Neural progenitor cell (in vitro differentiated cells): ENCODE results near the gene NAGS. TPM values are rescaled to one million over a fixed set of nuclear protein-coding genes. Genes with fewer than 3 reads are reported as not detected.

Experiments
- DNase-seq: peaks from one replicate; pipeline ENCODE4 v3.0.0-alpha.2; 2016; ENCODE audit warnings: low spot score
- H2AFZ ChIP-seq: fragments of 200-600 bp; sonication (generic); replicated peaks from 2 replicates; pipeline ENCODE4 v1.6.1; 2016; ENCODE audit warnings: antibody characterized with exemption
- H3F3A ChIP-seq: fragments of 200-600 bp; sonication (generic); 2 replicates; pipeline ENCODE4 v1.6.1; 2016; ENCODE audit warnings: antibody characterized with exemption, low read depth
- H3K27ac ChIP-seq: fragments of 200-600 bp; sonication (generic); 2 replicates; pipeline ENCODE4 v1.5.1; 2016; ENCODE audit warnings: mild to moderate bottlenecking
- H3K27me3 ChIP-seq: fragments of 200-600 bp; sonication (generic); 2 replicates; pipeline ENCODE4 v1.6.1; 2016; ENCODE audit warnings: mild to moderate bottlenecking, moderate library complexity
- H3K36me3 ChIP-seq: fragments of 200-600 bp; sonication (generic); 2 replicates; pipeline ENCODE4 v1.5.1; 2016
- H3K4me1 ChIP-seq: fragments of 200-600 bp; sonication (generic); 2 replicates; pipeline ENCODE4 v1.6.1; 2016; ENCODE audit warnings: mixed run types
- H3K4me2 ChIP-seq: fragments of 200-600 bp; sonication (generic); 2 replicates; pipeline ENCODE4 v1.6.1; 2016
- H3K4me3 ChIP-seq: fragments of 200-600 bp; sonication (generic); 2 replicates; pipeline ENCODE4 v1.5.1; 2016
- H3K79me2 ChIP-seq: fragments of 200-600 bp; sonication (generic); 2 replicates; pipeline ENCODE4 v1.6.1; 2016; ENCODE audit warnings: low read depth
- H3K9ac ChIP-seq: fragments of 200-600 bp; sonication (generic); 2 replicates; pipeline ENCODE4 v1.6.1; 2016
- H3K9me3 ChIP-seq: fragments of 200-600 bp; sonication (generic); 2 replicates; pipeline ENCODE4 v1.5.1; 2016; ENCODE audit warnings: low read depth
- H4K20me1 ChIP-seq: fragments of 200-600 bp; sonication (generic); 2 replicates; pipeline ENCODE4 v1.6.1; 2016; ENCODE audit warnings: low read depth
- H3K27ac Mint-ChIP-seq: 3 replicates; pipeline ENCODE4 v1.8.0; 2021; ENCODE audit warnings: mixed read lengths
- H3K27me3 Mint-ChIP-seq: 2 replicates; pipeline ENCODE4 v1.8.0; 2022; ENCODE audit warnings: low read depth, mild to moderate bottlenecking, inconsistent platforms, moderate library complexity, mixed read lengths; ENCODE audit not compliant: insufficient read depth
- H3K36me3 Mint-ChIP-seq: 3 replicates; pipeline ENCODE4 v1.8.0; 2021; ENCODE audit warnings: mixed read lengths
- H3K4me1 Mint-ChIP-seq: 3 replicates; pipeline ENCODE4 v1.8.0; 2021; ENCODE audit warnings: mixed read lengths
- H3K4me3 Mint-ChIP-seq: 3 replicates; pipeline ENCODE4 v1.8.0; 2021; ENCODE audit warnings: mild to moderate bottlenecking, moderate library complexity, mixed read lengths
- H3K9me3 Mint-ChIP-seq: 3 replicates; pipeline ENCODE4 v1.8.0; 2020; ENCODE audit warnings: mixed read lengths
- EZH2 ChIP-seq: fragments of 200-600 bp; sonication (generic); IDR thresholded peaks from 2 replicates; pipeline ENCODE4 v1.6.1; 2017; ENCODE audit warnings: antibody characterized with exemption, mild to moderate bottlenecking, moderate library complexity
- EZH2phosphoT487 ChIP-seq: fragments of 200-600 bp; sonication (generic); IDR thresholded peaks from 2 replicates; pipeline ENCODE4 v1.6.1; 2017; ENCODE audit warnings: antibody characterized with exemption
- total RNA-seq: library from RNA; depleted of rRNA; stranded (reverse); fragments of >200 nt; gene quantifications from 2 replicates; pipeline ENCODE4 v1.2.3, GENCODE V29; 2015; ENCODE audit warnings: low replicate concordance
- TF ChIP-seq, protein P1 (sequence below): fragments of 200-600 bp; sonication (generic); IDR thresholded peaks from 2 replicates; pipeline ENCODE4 v1.5.1; 2017; ENCODE audit warnings: antibody characterized with exemption, mild to moderate bottlenecking

Gene NAGS
- total RNA-seq, 1 donor from 2014 or later: 1.8 TPM

GRCh38 chr17:43961954-43962353, 42.5 kb upstream of the NAGS start:
- Mint-ChIP-seq H3K36me3 (no peaks in the 10 kb centered on the region), H3K27ac (no peak overlapping the region), H3K9me3 (no peaks in the 10 kb centered on the region), H3K27me3 (peaks cover 8% of the 10 kb centered on the region), H3K4me3 (no peak overlapping the region), H3K4me1 (no peaks in the 10 kb centered on the region)
- Histone ChIP-seq H3K9ac (no peak overlapping the region), H3K4me2 (no peak overlapping the region), H4K20me1 (no peaks in the 10 kb centered on the region), H3K27ac (no peak overlapping the region), H3K9me3 (no peaks in the 10 kb centered on the region), H3K4me1 (no peaks in the 10 kb centered on the region), H3K27me3 (no peaks in the 10 kb centered on the region), H3F3A (no peaks in the 10 kb centered on the region), H3K79me2 (no peaks in the 10 kb centered on the region), H3K4me3 (no peak overlapping the region), H2AFZ (no peak overlapping the region), H3K36me3 (no peaks in the 10 kb centered on the region)
- DNase-seq: no peak
- TF ChIP-seq, protein P1, sequence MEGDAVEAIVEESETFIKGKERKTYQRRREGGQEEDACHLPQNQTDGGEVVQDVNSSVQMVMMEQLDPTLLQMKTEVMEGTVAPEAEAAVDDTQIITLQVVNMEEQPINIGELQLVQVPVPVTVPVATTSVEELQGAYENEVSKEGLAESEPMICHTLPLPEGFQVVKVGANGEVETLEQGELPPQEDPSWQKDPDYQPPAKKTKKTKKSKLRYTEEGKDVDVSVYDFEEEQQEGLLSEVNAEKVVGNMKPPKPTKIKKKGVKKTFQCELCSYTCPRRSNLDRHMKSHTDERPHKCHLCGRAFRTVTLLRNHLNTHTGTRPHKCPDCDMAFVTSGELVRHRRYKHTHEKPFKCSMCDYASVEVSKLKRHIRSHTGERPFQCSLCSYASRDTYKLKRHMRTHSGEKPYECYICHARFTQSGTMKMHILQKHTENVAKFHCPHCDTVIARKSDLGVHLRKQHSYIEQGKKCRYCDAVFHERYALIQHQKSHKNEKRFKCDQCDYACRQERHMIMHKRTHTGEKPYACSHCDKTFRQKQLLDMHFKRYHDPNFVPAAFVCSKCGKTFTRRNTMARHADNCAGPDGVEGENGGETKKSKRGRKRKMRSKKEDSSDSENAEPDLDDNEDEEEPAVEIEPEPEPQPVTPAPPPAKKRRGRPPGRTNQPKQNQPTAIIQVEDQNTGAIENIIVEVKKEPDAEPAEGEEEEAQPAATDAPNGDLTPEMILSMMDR: no peak
- TF ChIP-seq EZH2phosphoT487 (no peak), EZH2 (no peak)

GRCh38 chr17:43962479-43962878, 41.9 kb upstream of the NAGS start:
- H3K4me3 ChIP-seq: no peak overlapping the region
- H4K20me1 ChIP-seq: no peaks in the 10 kb centered on the region
- no peaks in the 10 kb centered on the region for H3F3A ChIP-seq
- Mint-ChIP-seq H3K9me3 (no peaks in the 10 kb centered on the region), H3K4me3 (no peak overlapping the region), H3K36me3 (no peaks in the 10 kb centered on the region), H3K4me1 (no peaks in the 10 kb centered on the region), H3K27me3 (peaks cover 5% of the 10 kb centered on the region), H3K27ac (no peak overlapping the region)
- no peaks in the 10 kb centered on the region for H3K4me1 ChIP-seq
- TF ChIP-seq, protein P1: no peak
- no peak for TF ChIP-seq EZH2
- TF ChIP-seq EZH2phosphoT487: no peak
- no peaks in the 10 kb centered on the region for H3K79me2 ChIP-seq
- H3K9ac ChIP-seq: no peak overlapping the region
- no peaks in the 10 kb centered on the region for H3K36me3 ChIP-seq
- no peak overlapping the region for H2AFZ ChIP-seq
- no peaks in the 10 kb centered on the region for H3K27me3 ChIP-seq
- H3K27ac ChIP-seq: no peak overlapping the region
- DNase-seq: no peak
- no peak overlapping the region for H3K4me2 ChIP-seq
- no peaks in the 10 kb centered on the region for H3K9me3 ChIP-seq

GRCh38 chr17:43966276-43966675, 38.1 kb upstream of the NAGS start:
- no peak overlapping the region for H3K27ac ChIP-seq
- DNase-seq: no peak
- no peaks in the 10 kb centered on the region for H3K9me3 ChIP-seq
- Mint-ChIP-seq H3K4me1 (peaks cover 7% of the 10 kb centered on the region), H3K4me3 (no peak overlapping the region), H3K27ac (no peak overlapping the region), H3K36me3 (no peaks in the 10 kb centered on the region), H3K9me3 (no peaks in the 10 kb centered on the region), H3K27me3 (peaks cover 4% of the 10 kb centered on the region)
- no peaks in the 10 kb centered on the region for H3K36me3 ChIP-seq
- no peaks in the 10 kb centered on the region for H3F3A ChIP-seq
- no peak overlapping the region for H3K9ac ChIP-seq
- H3K4me1 ChIP-seq: no peaks in the 10 kb centered on the region
- no peaks in the 10 kb centered on the region for H3K79me2 ChIP-seq
- no peaks in the 10 kb centered on the region for H4K20me1 ChIP-seq
- no peak overlapping the region for H3K4me3 ChIP-seq
- H3K4me2 ChIP-seq: no peak overlapping the region
- TF ChIP-seq EZH2 (no peak), EZH2phosphoT487 (no peak)
- TF ChIP-seq, protein P1: no peak
- H2AFZ ChIP-seq: no peak overlapping the region
- no peaks in the 10 kb centered on the region for H3K27me3 ChIP-seq
